ENCODE measurements around the gene TOMM40.
"Not testable (repeated sequence)": the region's sequence is repeated elsewhere in the genome, so short reads cannot be mapped to it uniquely, and the experiment has no call there.

TOMM40 gene

GRCh38 chr19:44914433-44915206, 23.6 kb downstream of the TOMM40 start, which contains the start of gene APOC1:
Gene APOC1, plus strand, starts transcription at chr19:44914608. Its CDS starts 284 bp downstream, at chr19:44914892.
- peak within 1 kb of the TSS; percentile 49 for H3K4me3 ChIP-seq (ENCODE audit: low read depth, low read length)
- not testable (repeated sequence) for DNase-seq (ENCODE audit: low read depth)

- H3K4me3 ChIP-seq (ENCODE audit: low read depth, low read length), result no peak overlapping the region
- DNase-seq (ENCODE audit: low read depth), result no peak
Measured at GRCh38 chr19:44924243-44924725, 33.2 kb downstream of the TOMM40 start.

GRCh38 chr19:44925114-44925891, 34.2 kb downstream of the TOMM40 start:
- peak; percentile 86 for DNase-seq (ENCODE audit: low read depth)
- no peak overlapping the region for H3K4me3 ChIP-seq (ENCODE audit: low read depth, low read length)

- DNase-seq (ENCODE audit: low read depth); H3K4me3 ChIP-seq (ENCODE audit: low read depth, low read length): not testable (repeated sequence)
Measured at GRCh38 chr19:44926245-44927077, 35.4 kb downstream of the TOMM40 start.

- H3K4me3 ChIP-seq (ENCODE audit: low read depth, low read length), result no peak overlapping the region
- DNase-seq (ENCODE audit: low read depth), result peak; percentile 70
Measured at GRCh38 chr19:44927746-44928145, 36.7 kb downstream of the TOMM40 start.

- DNase-seq (ENCODE audit: low read depth), result no peak
- no peak overlapping the region for H3K4me3 ChIP-seq (ENCODE audit: low read depth, low read length)
Measured at GRCh38 chr19:44930088-44930487, 39.0 kb downstream of the TOMM40 start.

- H3K4me3 ChIP-seq (ENCODE audit: low read depth, low read length), result no peak overlapping the region
- no peak for DNase-seq (ENCODE audit: low read depth)
Measured at GRCh38 chr19:44931541-44931940, 40.5 kb downstream of the TOMM40 start.

- DNase-seq (ENCODE audit: low read depth), result no peak
- no peak overlapping the region for H3K4me3 ChIP-seq (ENCODE audit: low read depth, low read length)
Measured at GRCh38 chr19:44939668-44940067, 48.6 kb downstream of the TOMM40 start.

- DNase-seq (ENCODE audit: low read depth), result no peak
- H3K4me3 ChIP-seq (ENCODE audit: low read depth, low read length), result no peak within 1 kb of the TSS
Measured at GRCh38 chr19:44942067-44942571, 51.1 kb downstream of the TOMM40 start, which contains the start of gene APOC4. Gene APOC4, plus strand, starts transcription at chr19:44942237. Its CDS starts 41 bp downstream, at chr19:44942278.

- DNase-seq (ENCODE audit: low read depth), result no peak
- H3K4me3 ChIP-seq (ENCODE audit: low read depth, low read length), result no peak overlapping the region
Measured at GRCh38 chr19:44943801-44944249, 52.8 kb downstream of the TOMM40 start.

GRCh38 chr19:44947041-44947581, 56.1 kb downstream of the TOMM40 start:
- no peak for DNase-seq (ENCODE audit: low read depth)
- no peak overlapping the region for H3K4me3 ChIP-seq (ENCODE audit: low read depth, low read length)

- H3K4me3 ChIP-seq (ENCODE audit: low read depth, low read length), result no peak overlapping the region
- no peak for DNase-seq (ENCODE audit: low read depth)
Measured at GRCh38 chr19:44948237-44948636, 57.2 kb downstream of the TOMM40 start.

- DNase-seq (ENCODE audit: low read depth), result no peak
- no peak overlapping the region for H3K4me3 ChIP-seq (ENCODE audit: low read depth, low read length)
Measured at GRCh38 chr19:44948763-44949374, 57.8 kb downstream of the TOMM40 start.

- no peak overlapping the region for H3K4me3 ChIP-seq (ENCODE audit: low read depth, low read length)
- DNase-seq (ENCODE audit: low read depth), result no peak
Measured at GRCh38 chr19:44949550-44949949, 58.5 kb downstream of the TOMM40 start.

GRCh38 chr19:44951179-44952159, 60.4 kb downstream of the TOMM40 start:
- H3K4me3 ChIP-seq (ENCODE audit: low read depth, low read length), result no peak overlapping the region

More at GRCh38 chr19:44951179-44952159, 60.4 kb downstream of the TOMM40 start:
- DNase-seq (ENCODE audit: low read depth), result peak; percentile 43
